SK-N-SH (cell line): Measurements from ENCODE around the gene PSMB5. TPM values are rescaled to one million over a fixed set of nuclear protein-coding genes. Genes with fewer than 3 reads are reported as not detected.

Experiments used
- CTCF ChIA-PET: fragments of 300-600, 350-600 bp; formaldehyde crosslinking; extraction: SDS; loops from one replicate; lab custom pipeline; 2021; lab: Yijun Ruan, JAX
- POLR2A ChIA-PET: fragments of 350-600 bp; sonication (Branson Sonifier 250); formaldehyde crosslinking; extraction: SDS; loops from one replicate; lab custom pipeline; 2020; ENCODE audit warnings: antibody characterized with exemption, inconsistent platforms; lab: Yijun Ruan, JAX
- DNase-seq: peaks from one replicate; pipeline ENCODE4 v3.0.0; 2012
- H2AFZ ChIP-seq: fragments of 200-600 bp; sonication (generic); 2 replicates; pipeline ENCODE4 v1.8.1; 2016; ENCODE audit warnings: antibody characterized with exemption, mild to moderate bottlenecking, low read depth
- H3F3A ChIP-seq: fragments of 200-600 bp; sonication (generic); replicated peaks from 2 replicates; pipeline ENCODE3; 2016; ENCODE audit warnings: antibody characterized with exemption, mild to moderate bottlenecking; ENCODE audit not compliant: insufficient read depth
- H3K27ac ChIP-seq, 2 experiments: fragments of 200-500 bp in 1 of 2; fragments of 200-600 bp in 1 of 2; sonication (Bioruptor generic) in 1 of 2; sonication (generic), shearing (Covaris generic) in 1 of 2; 2 replicates each; pipeline versions ENCODE4 v1.5.1 to v1.6.1; 2014 to 2016; ENCODE audit warnings: low read depth in 2 of 2, inconsistent platforms in 1 of 2, low read length in 1 of 2, mild to moderate bottlenecking in 1 of 2, mixed read lengths in 1 of 2
- H3K27me3 ChIP-seq: fragments of 200-600 bp; sonication (generic), shearing (Covaris generic); 2 replicates; pipeline ENCODE4 v1.6.1; 2016; ENCODE audit warnings: mixed run types; ENCODE audit not compliant: insufficient read depth
- H3K36me3 ChIP-seq, 2 experiments: fragments of 200-500 bp in 1 of 2; fragments of 200-600 bp in 1 of 2; sonication (Bioruptor generic) in 1 of 2; sonication (generic) in 1 of 2; replicated peaks in 1 of 2; 2 replicates each; pipeline versions ENCODE3 to v1.5.1; 2014 to 2016; ENCODE audit warnings: low read length in 1 of 2, mild to moderate bottlenecking in 1 of 2; ENCODE audit not compliant: insufficient read depth in 2 of 2, control insufficient read depth in 1 of 2
- H3K4me1 ChIP-seq, 2 experiments: fragments of 200-500 bp in 1 of 2; fragments of 200-600 bp in 1 of 2; sonication (Bioruptor generic) in 1 of 2; sonication (generic), shearing (Covaris generic) in 1 of 2; 2 replicates each; pipeline versions ENCODE4 v1.5.1 to v1.6.1; 2014 to 2016; ENCODE audit warnings: low read depth in 1 of 2, low read length in 1 of 2, mixed run types in 1 of 2; ENCODE audit not compliant: insufficient read depth in 2 of 2, control insufficient read depth in 1 of 2
- H3K4me2 ChIP-seq: fragments of 200-600 bp; sonication (generic), shearing (Covaris generic); 2 replicates; pipeline ENCODE4 v1.6.1; 2017; ENCODE audit warnings: mixed run types
- H3K4me3 ChIP-seq, 2 experiments: fragments of 200-500 bp in 1 of 2; fragments of 200-600 bp in 1 of 2; sonication (Bioruptor generic) in 1 of 2; sonication (generic), shearing (Covaris generic) in 1 of 2; 2 replicates each; pipeline versions ENCODE4 v1.5.1 to v1.8.1; 2014 to 2016; ENCODE audit warnings: low read depth in 2 of 2, inconsistent platforms in 1 of 2, low read length in 1 of 2, mild to moderate bottlenecking in 1 of 2, mixed read lengths in 1 of 2, moderate library complexity in 1 of 2
- H3K79me2 ChIP-seq: fragments of 200-600 bp; sonication (generic); 2 replicates; pipeline ENCODE4 v1.8.1; 2017; ENCODE audit warnings: mild to moderate bottlenecking; ENCODE audit not compliant: insufficient read depth
- H3K9ac ChIP-seq: fragments of 200-600 bp; sonication (generic); 2 replicates; pipeline ENCODE4 v1.6.1; 2017; ENCODE audit warnings: mixed run types
- H3K9me2 ChIP-seq: fragments of 200-600 bp; sonication (generic); 2 replicates; pipeline ENCODE4 v1.6.1; 2017; ENCODE audit warnings: mixed run types
- H3K9me3 ChIP-seq: fragments of 200-600 bp; sonication (generic); 2 replicates; pipeline ENCODE4 v1.6.1; 2017; ENCODE audit warnings: mixed run types, mild to moderate bottlenecking, moderate library complexity
- H4K20me1 ChIP-seq: fragments of 200-600 bp; sonication (generic); 2 replicates; pipeline ENCODE4 v1.6.1; 2017; ENCODE audit warnings: mild to moderate bottlenecking, mixed run types; ENCODE audit not compliant: insufficient read depth
- ELF1 ChIP-seq: IDR thresholded peaks from 2 replicates; pipeline ENCODE4 v1.4.0; 2012
- EP300 ChIP-seq, 2 experiments: IDR thresholded peaks; 2 replicates each; pipeline versions ENCODE4 v1.4.0 to v1.6.1; 2012; ENCODE audit warnings: borderline replicate concordance in 1 of 2, low read depth in 1 of 2, low read length in 1 of 2
- FOXJ3 ChIP-seq: sonication (generic); formaldehyde crosslinking; IDR thresholded peaks from 2 replicates; pipeline ENCODE4 v1.5.1; 2020; ENCODE audit warnings: mild to moderate bottlenecking, missing genetic modification reagents
- GABPA ChIP-seq: IDR thresholded peaks from 2 replicates; pipeline ENCODE4 v1.4.0; 2012; ENCODE audit warnings: low read depth, mild to moderate bottlenecking
- JUND ChIP-seq: IDR thresholded peaks from 2 replicates; pipeline ENCODE4 v1.4.0; 2012
- MEF2A ChIP-seq: IDR thresholded peaks from 2 replicates; pipeline ENCODE4 v1.4.0; 2012; ENCODE audit warnings: low read depth, borderline replicate concordance
- NRF1 ChIP-seq: IDR thresholded peaks from 2 replicates; pipeline ENCODE4 v1.6.1; 2012; ENCODE audit warnings: low read depth, mild to moderate bottlenecking, low read length
- POLR2AphosphoS5 ChIP-seq: IDR thresholded peaks from 2 replicates; pipeline ENCODE4 v1.6.1; 2012; ENCODE audit warnings: low read depth, low read length
- REST ChIP-seq: IDR thresholded peaks from 2 replicates; pipeline ENCODE4 v1.6.1; 2012; ENCODE audit warnings: mild to moderate bottlenecking, low read depth, low read length, moderate library complexity
- RXRA ChIP-seq: IDR thresholded peaks from 2 replicates; pipeline ENCODE4 v1.4.0; 2012; ENCODE audit warnings: low read depth, mild to moderate bottlenecking, borderline replicate concordance
- TAF1 ChIP-seq: IDR thresholded peaks from 2 replicates; pipeline ENCODE4 v1.6.1; 2012; ENCODE audit warnings: low read depth, mild to moderate bottlenecking, low read length, moderate library complexity, borderline replicate concordance
- TCF12 ChIP-seq: IDR thresholded peaks from 2 replicates; pipeline ENCODE4 v1.4.0; 2012
- TEAD4 ChIP-seq: IDR thresholded peaks from 2 replicates; pipeline ENCODE4 v1.4.0; 2012; ENCODE audit warnings: mild to moderate bottlenecking, borderline replicate concordance; ENCODE audit not compliant: insufficient read depth
- USF1 ChIP-seq: IDR thresholded peaks from 2 replicates; pipeline ENCODE4 v1.4.0; 2012; ENCODE audit warnings: low read depth, borderline replicate concordance
- YY1 ChIP-seq: IDR thresholded peaks from 2 replicates; pipeline ENCODE4 v1.4.0; 2012; ENCODE audit warnings: low read depth, mild to moderate bottlenecking
- ZBTB33 ChIP-seq: IDR thresholded peaks from 2 replicates; pipeline ENCODE4 v1.4.0; 2012; ENCODE audit warnings: low read depth, borderline replicate concordance
- WGBS: methylation state at CpG from one replicate; pipeline ENCODE4 v1.1.6; 2017; ENCODE audit warnings: low lambda C conversion rate; 5-methylcytosine and 5-hydroxymethylcytosine counted together
- polyA plus RNA-seq, 3 experiments: library from polyadenylated mRNA; depleted of rRNA; stranded (reverse); fragments of >200 nt; gene quantifications; 2 replicates each; pipeline ENCODE4 v1.2.3, GENCODE V29; 2012
- TF ChIP-seq, protein P1 (sequence below): IDR thresholded peaks from 2 replicates; pipeline ENCODE4 v1.4.0; 2012; ENCODE audit warnings: low read depth
- TF ChIP-seq, protein P2 (sequence below): fragments of 150-350 bp; IDR thresholded peaks from 2 replicates; pipeline ENCODE4 v1.6.1; 2016; ENCODE audit warnings: mild to moderate bottlenecking, low read depth, low read length
- TF ChIP-seq, protein P3 (sequence below): IDR thresholded peaks from 2 replicates; pipeline ENCODE4; 2012

PSMB5 gene
- polyA plus RNA-seq, 1 of the 3 experiments (the other 2 are of a cell fraction): 337 TPM

GRCh38 chr14:23044840-23045239 lies 10.1 kb upstream of the PSMB5 start:
- no peaks in the 10 kb centered on the region for H3K9me2 ChIP-seq
- H3K79me2 ChIP-seq: no peaks in the 10 kb centered on the region
- ChIA-PET POLR2A (interaction anchor here (1.1 to 1.5 kb wide), 2 partner anchors 21 to 38 kb away, joined by 3 to 5 read pairs; no protein-coding TSS in a partner anchor), CTCF (interaction anchor here (1.4 to 33.1 kb wide), 4 partner anchors 10 to 57 kb away, joined by 4 to 1566 read pairs (median 15); partner anchors contain the start of genes AJUBA and CDH24)
- no peak overlapping the region for H3K4me2 ChIP-seq
- no peak for DNase-seq
- H3F3A ChIP-seq: peaks cover 11% of the 10 kb centered on the region
- H3K36me3 ChIP-seq: peaks cover 0 to 2% of the 10 kb centered on the region in 2 experiments
- no peaks in the 10 kb centered on the region for H3K27me3 ChIP-seq
- peaks cover 0 to 11% of the 10 kb centered on the region in 2 experiments; a peak in 1 of 4 replicates for H3K4me1 ChIP-seq
- no peak overlapping the region for H3K9ac ChIP-seq
- WGBS: 93% methylated on average over 8 of the region's 8 CpGs
- H3K9me3 ChIP-seq: no peaks in the 10 kb centered on the region
- no peak overlapping the region for H3K27ac ChIP-seq
- H3K4me3 ChIP-seq: no peak overlapping the region
- H2AFZ ChIP-seq: no peak overlapping the region
- TF ChIP-seq, protein P1, sequence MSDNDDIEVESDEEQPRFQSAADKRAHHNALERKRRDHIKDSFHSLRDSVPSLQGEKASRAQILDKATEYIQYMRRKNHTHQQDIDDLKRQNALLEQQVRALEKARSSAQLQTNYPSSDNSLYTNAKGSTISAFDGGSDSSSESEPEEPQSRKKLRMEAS: no peak
- no peak for TF ChIP-seq NRF1
- TF ChIP-seq, protein P2, sequence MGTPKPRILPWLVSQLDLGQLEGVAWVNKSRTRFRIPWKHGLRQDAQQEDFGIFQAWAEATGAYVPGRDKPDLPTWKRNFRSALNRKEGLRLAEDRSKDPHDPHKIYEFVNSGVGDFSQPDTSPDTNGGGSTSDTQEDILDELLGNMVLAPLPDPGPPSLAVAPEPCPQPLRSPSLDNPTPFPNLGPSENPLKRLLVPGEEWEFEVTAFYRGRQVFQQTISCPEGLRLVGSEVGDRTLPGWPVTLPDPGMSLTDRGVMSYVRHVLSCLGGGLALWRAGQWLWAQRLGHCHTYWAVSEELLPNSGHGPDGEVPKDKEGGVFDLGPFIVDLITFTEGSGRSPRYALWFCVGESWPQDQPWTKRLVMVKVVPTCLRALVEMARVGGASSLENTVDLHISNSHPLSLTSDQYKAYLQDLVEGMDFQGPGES: no peak
- no peak for TF ChIP-seq RXRA
- TF ChIP-seq ELF1: no peak
- TF ChIP-seq YY1: no peak
- no peak for TF ChIP-seq REST
- no peak for TF ChIP-seq GABPA
- TF ChIP-seq EP300 (IDR thresholded peaks at IDR 0.05; ENCODE audit: borderline replicate concordance in 1 of 2, low read depth in 1 of 2, low read length in 1 of 2): no peak
- no peak for TF ChIP-seq TEAD4
- no peak for TF ChIP-seq ZBTB33
- no peak for TF ChIP-seq FOXJ3 (CRISPR knock-in tag)
- no peak for TF ChIP-seq JUND
- TF ChIP-seq POLR2AphosphoS5: no peak
- TF ChIP-seq MEF2A: no peak
- no peak for TF ChIP-seq USF1
- TF ChIP-seq TCF12: no peak
- no peak for TF ChIP-seq TAF1
- TF ChIP-seq, protein P3, sequence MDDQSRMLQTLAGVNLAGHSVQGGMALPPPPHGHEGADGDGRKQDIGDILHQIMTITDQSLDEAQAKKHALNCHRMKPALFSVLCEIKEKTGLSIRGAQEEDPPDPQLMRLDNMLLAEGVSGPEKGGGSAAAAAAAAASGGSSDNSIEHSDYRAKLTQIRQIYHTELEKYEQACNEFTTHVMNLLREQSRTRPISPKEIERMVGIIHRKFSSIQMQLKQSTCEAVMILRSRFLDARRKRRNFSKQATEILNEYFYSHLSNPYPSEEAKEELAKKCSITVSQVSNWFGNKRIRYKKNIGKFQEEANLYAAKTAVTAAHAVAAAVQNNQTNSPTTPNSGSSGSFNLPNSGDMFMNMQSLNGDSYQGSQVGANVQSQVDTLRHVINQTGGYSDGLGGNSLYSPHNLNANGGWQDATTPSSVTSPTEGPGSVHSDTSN: no peak
- H4K20me1 ChIP-seq: no peaks in the 10 kb centered on the region
